HepG2 (cell line): Measurements from ENCODE around the gene UBAC1. TPM values are rescaled to one million over a fixed set of nuclear protein-coding genes. Genes with fewer than 3 reads are reported as not detected.

Experiments used
- CHD2 ChIP-seq: IDR thresholded peaks from 2 replicates; pipeline ENCODE4 v1.6.1; 2011; ENCODE audit warnings: low read depth, low read length, improper control_type of control experiment
- DDIT3 ChIP-seq: sonication (generic); formaldehyde crosslinking; IDR thresholded peaks from 2 replicates; pipeline ENCODE4 v1.4.0; 2020; ENCODE audit warnings: mild to moderate bottlenecking, missing genetic modification reagents
- IRF2 ChIP-seq: IDR thresholded peaks from 2 replicates; pipeline ENCODE4 v1.6.1; 2018; ENCODE audit warnings: missing genetic modification reagents, missing compliant biosample characterization
- MTERF4 ChIP-seq: sonication (generic); formaldehyde crosslinking; IDR thresholded peaks from 2 replicates; pipeline ENCODE4 v1.8.0; 2023; ENCODE audit warnings: mild to moderate bottlenecking, missing genetic modification reagents
- RARG ChIP-seq: sonication (generic); formaldehyde crosslinking; IDR thresholded peaks from 2 replicates; pipeline ENCODE4 v1.4.0; 2020; ENCODE audit warnings: low read depth, mild to moderate bottlenecking, missing genetic modification reagents
- RBFOX2 ChIP-seq: fragments of 200-400 bp; formaldehyde crosslinking; IDR thresholded peaks from 2 replicates; pipeline ENCODE4 v1.6.1; 2017; ENCODE audit warnings: low read depth, mild to moderate bottlenecking, low read length
- SKI ChIP-seq: fragments of 450-650 bp; IDR thresholded peaks from one replicate; pipeline ENCODE4 v1.6.1; 2018; ENCODE audit warnings: mild to moderate bottlenecking; ENCODE audit not compliant: partially characterized antibody
- SOX6 ChIP-seq, 2 experiments: fragments of 450-650 bp in 1 of 2; sonication (generic) in 1 of 2; formaldehyde crosslinking in 1 of 2; IDR thresholded peaks; 2 replicates each; pipeline versions ENCODE4 v1.4.0 to v1.6.1; 2017 to 2020; ENCODE audit warnings: antibody characterized with exemption in 1 of 2, mild to moderate bottlenecking in 1 of 2, missing genetic modification reagents in 1 of 2
- SRF ChIP-seq: IDR thresholded peaks from 2 replicates; pipeline ENCODE4 v1.6.1; 2011; ENCODE audit warnings: mild to moderate bottlenecking, low read depth, low read length, moderate library complexity
- TEAD3 ChIP-seq: optimal IDR thresholded peaks from 2 replicates; pipeline ENCODE3; 2016; ENCODE audit warnings: borderline replicate concordance
- TFDP1 ChIP-seq: IDR thresholded peaks from 2 replicates; pipeline ENCODE4 v1.6.1; 2016; ENCODE audit warnings: missing compliant biosample characterization, missing genetic modification reagents, borderline replicate concordance
- TFDP2 ChIP-seq: sonication (generic); formaldehyde crosslinking; IDR thresholded peaks from 2 replicates; pipeline ENCODE4 v1.4.0; 2020; ENCODE audit warnings: missing genetic modification reagents
- TRIM24 ChIP-seq: sonication (generic); formaldehyde crosslinking; IDR thresholded peaks from 2 replicates; pipeline ENCODE4 v1.8.0; 2022; ENCODE audit warnings: mild to moderate bottlenecking, missing genetic modification reagents
- XRCC5 ChIP-seq: fragments of 200-400 bp; formaldehyde crosslinking; optimal IDR thresholded peaks from 2 replicates; pipeline ENCODE3; 2017; ENCODE audit warnings: mild to moderate bottlenecking, low read length
- ZBTB14 ChIP-seq: sonication (generic); formaldehyde crosslinking; IDR thresholded peaks from 2 replicates; pipeline ENCODE4 v1.4.0; 2020; ENCODE audit warnings: missing genetic modification reagents
- ZBTB2 ChIP-seq: sonication (generic); formaldehyde crosslinking; IDR thresholded peaks from 2 replicates; pipeline ENCODE4 v1.8.0; 2022; ENCODE audit warnings: low read depth, missing genetic modification reagents
- ZHX1 ChIP-seq: sonication (generic); formaldehyde crosslinking; IDR thresholded peaks from 2 replicates; pipeline ENCODE4 v1.8.1; 2022; ENCODE audit warnings: low read depth, mild to moderate bottlenecking, missing genetic modification reagents
- ZMAT3 ChIP-seq: sonication (generic); formaldehyde crosslinking; conservative IDR thresholded peaks from 2 replicates; pipeline ENCODE4 v1.7.0; 2021; ENCODE audit warnings: missing genetic modification reagents
- ZNF557 ChIP-seq: sonication (generic); formaldehyde crosslinking; IDR thresholded peaks from 2 replicates; pipeline ENCODE4 v1.4.0; 2020; ENCODE audit warnings: missing genetic modification reagents
- ZNF713 ChIP-seq: sonication (generic); formaldehyde crosslinking; IDR thresholded peaks from 2 replicates; pipeline ENCODE4 v1.4.0; 2020; ENCODE audit warnings: mild to moderate bottlenecking, missing genetic modification reagents
- ZNF766 ChIP-seq: sonication (generic); formaldehyde crosslinking; IDR thresholded peaks from 2 replicates; pipeline ENCODE4 v1.5.0; 2020; ENCODE audit warnings: missing genetic modification reagents, borderline replicate concordance
- ZSCAN25 ChIP-seq: sonication (generic); formaldehyde crosslinking; IDR thresholded peaks from 2 replicates; pipeline ENCODE4 v1.8.0; 2022; ENCODE audit warnings: mild to moderate bottlenecking, missing genetic modification reagents
- polyA plus RNA-seq, 8 experiments: library from polyadenylated mRNA; depleted of rRNA in 3 of 8; stranded (reverse) in 7 of 8; unstranded in 1 of 8; fragments of >200 nt; fragmentation: Illumina TruSeq in 4 of 8; extraction: Trizol in 4 of 8; gene quantifications; 2 replicates each; pipeline versions ENCODE4 v1.2.1 to v1.2.3, GENCODE V29; 2011 to 2016; ENCODE audit warnings: low read depth in 4 of 8, missing spikeins in 1 of 8, mixed read lengths in 1 of 8; ENCODE audit not compliant: insufficient read depth in 1 of 8
- total RNA-seq, 5 experiments: library from RNA; depleted of rRNA; stranded (reverse); fragments of >200 nt; fragmentation: Illumina TruSeq; extraction: Trizol; gene quantifications; 2 replicates each; pipeline ENCODE4 v1.2.3, GENCODE V29; 2016; ENCODE audit warnings: low read depth in 1 of 5

The UBAC1 gene
- total and polyA plus RNA-seq, 2 of the 13 experiments (the other 11 are each of a cell fraction or from before 2014, with no cell fraction given), result 32.2 to 34.1 TPM

GRCh38 chr9:135961277-135961715 lies at the start of gene UBAC1 (continued):
- TF ChIP-seq IRF2 (CRISPR knock-in tag) (peak; percentile 83; the same call in 1 of the 2 replicates), ZSCAN25 (CRISPR knock-in tag) (no peak), ZNF557 (CRISPR knock-in tag) (no peak), CHD2 (no peak), RBFOX2 (0 out of 2 replicates have a peak, but pooled peaks have one; percentile 3), SRF (peak; percentile 49; the same call in 1 of the 2 replicates), DDIT3 (CRISPR knock-in tag) (no peak), ZNF713 (CRISPR knock-in tag) (no peak), MTERF4 (CRISPR knock-in tag) (no peak), SKI (peak; percentile 83), ZMAT3 (CRISPR knock-in tag) (no peak), RARG (CRISPR knock-in tag) (no peak), ZHX1 (CRISPR knock-in tag) (no peak), XRCC5 (peak; percentile 49), ZNF766 (0 out of 2 replicates have a peak, but pooled peaks have one; percentile 41), TEAD3 (peak; percentile 17), TFDP1 (CRISPR knock-in tag) (peak; percentile 76; the same call in 1 of the 2 replicates), ZBTB14 (CRISPR knock-in tag) (peak; percentile 97), TRIM24 (CRISPR knock-in tag) (no peak), SOX6 (IDR thresholded peaks at IDR 0.05) (no peak), SOX6 (CRISPR knock-in tag; IDR thresholded peaks at IDR 0.05) (no peak), ZBTB2 (CRISPR knock-in tag) (peak; percentile 98), TFDP2 (CRISPR knock-in tag) (peak; percentile 78)
